Skeletal muscle cell (primary cell): ENCODE results near the gene MAZ.
"Not testable (repeated sequence)": the region's sequence is repeated elsewhere in the genome, so short reads cannot be mapped to it uniquely, and the experiment has no call there.

Source experiments
- DNase-seq: peaks from one replicate; pipeline ENCODE4 v3.0.0-alpha.2; 2010; ENCODE audit warnings: low read depth
- H3K4me3 ChIP-seq: 2 replicates; pipeline ENCODE4 v1.5.1; 2011; ENCODE audit warnings: low read depth, mild to moderate bottlenecking, control low read depth, low read length, moderate library complexity

Gene MAZ

DNA sequence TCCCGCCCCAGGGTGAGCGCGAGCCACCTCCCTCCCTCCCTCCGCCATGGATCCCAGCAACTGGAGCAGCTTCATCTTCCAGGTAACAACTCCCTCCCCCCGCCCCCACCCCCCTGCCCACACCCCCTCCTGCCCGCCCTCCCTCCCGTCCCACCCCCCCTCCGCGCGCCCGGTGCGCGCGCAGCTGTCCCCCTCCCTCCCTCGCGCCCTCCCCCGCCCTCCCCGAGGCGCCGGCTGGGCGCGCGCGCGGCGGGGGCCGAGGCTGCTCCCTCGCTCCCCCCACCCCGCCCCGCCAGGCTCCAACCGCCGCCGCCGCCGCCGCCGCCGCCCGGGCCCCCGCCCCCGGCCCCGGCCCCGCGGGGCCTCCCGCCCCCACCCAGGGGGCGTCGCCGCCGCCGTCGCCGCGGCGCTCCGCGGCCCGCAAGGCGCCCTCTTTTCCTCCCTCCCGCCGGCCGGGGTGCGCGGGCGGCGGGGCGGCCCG is at the start of gene MAZ:
TSS of gene MAZ (plus strand) at position 431 of the 481 bp plus-strand sequence. CDS start 173 bp downstream, outside the sequence.
- H3K4me3 ChIP-seq = peak within 1 kb of the TSS; percentile 72
- peak; percentile 81 for DNase-seq

DNA sequence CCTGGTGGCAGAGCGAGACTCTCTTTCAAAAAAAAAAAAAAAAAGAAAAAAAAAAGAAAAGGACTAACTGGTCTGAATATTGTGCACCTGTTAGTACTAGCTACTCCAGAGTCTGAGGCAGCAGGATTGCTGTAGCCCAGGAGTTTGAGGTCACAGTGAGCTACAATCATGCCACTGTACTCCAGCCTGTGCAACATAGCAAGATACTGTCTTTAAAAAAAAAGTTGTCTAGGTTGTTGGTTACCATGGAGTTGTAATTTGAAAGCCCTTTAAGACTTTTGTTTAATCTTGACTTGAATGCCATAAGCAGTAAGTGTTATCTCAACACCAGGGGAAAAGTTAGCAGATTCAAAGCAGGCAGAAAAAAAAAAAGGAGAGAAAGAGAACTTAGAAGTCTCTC is 49.7 kb upstream of the MAZ start:
- DNase-seq = no peak
- no peak overlapping the region for H3K4me3 ChIP-seq

GRCh38 chr16:29757086-29757485 is 49.2 kb upstream of the MAZ start:
- not testable (repeated sequence) for H3K4me3 ChIP-seq, DNase-seq

DNA sequence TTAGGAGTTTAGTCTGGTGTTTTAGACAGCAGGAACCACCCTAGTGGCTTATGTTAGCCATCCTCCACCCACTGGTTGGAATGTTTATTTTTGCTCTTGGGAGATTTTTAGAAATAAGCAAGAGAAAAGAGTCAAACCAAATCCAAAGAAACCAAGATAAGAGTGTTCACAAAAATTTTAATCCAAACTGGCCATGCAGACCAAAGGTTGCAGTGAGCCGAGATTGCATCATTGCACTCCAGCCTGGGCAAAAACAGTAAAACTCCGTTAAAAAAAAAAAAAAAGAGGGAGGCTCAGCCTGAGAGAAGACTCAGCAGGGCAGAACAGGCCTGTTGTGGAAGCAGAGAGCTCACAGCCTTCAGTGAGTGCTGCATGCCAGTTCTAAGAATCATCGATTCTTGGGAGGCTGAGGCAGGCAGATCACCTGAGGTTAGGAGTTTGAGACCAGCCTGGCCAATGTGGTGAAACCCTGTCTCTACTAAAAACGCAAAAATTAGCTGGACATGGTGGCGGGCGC is 48.3 kb upstream of the MAZ start:
- H3K4me3 ChIP-seq = no peak overlapping the region

GRCh38 chr16:29760567-29761279 is 45.6 kb upstream of the MAZ start:
- H3K4me3 ChIP-seq = no peak overlapping the region
- DNase-seq = no peak

More for the DNA sequence above, 48.3 kb upstream of the MAZ start:
- DNase-seq = peak; percentile 19

- not testable (repeated sequence) for H3K4me3 ChIP-seq
Measured at GRCh38 chr16:29761280-29761651, 45.1 kb upstream of the MAZ start.

DNA sequence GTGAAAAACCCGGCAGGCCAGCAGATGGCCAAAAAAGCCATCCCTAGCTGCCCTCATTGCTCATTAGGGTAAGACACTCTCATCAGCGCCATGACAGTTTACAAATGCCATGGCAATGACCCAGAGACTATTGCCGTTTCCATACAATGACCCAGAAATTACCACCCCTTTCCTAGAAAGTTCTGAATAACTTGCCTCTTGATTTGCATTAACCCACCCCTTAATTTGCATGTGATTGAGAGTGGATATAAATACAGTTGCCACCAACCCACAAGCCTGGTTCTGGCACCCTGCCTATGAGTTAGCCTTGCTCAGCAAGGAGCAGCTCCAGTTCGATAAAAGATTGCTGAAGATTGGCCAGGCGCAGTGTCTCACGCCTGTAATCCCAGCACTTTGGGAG is 44.4 kb upstream of the MAZ start:
- no peak overlapping the region for H3K4me3 ChIP-seq
- no peak for DNase-seq

More at GRCh38 chr16:29761280-29761651, 45.1 kb upstream of the MAZ start:
- not testable (repeated sequence) for DNase-seq

- no peak overlapping the region for H3K4me3 ChIP-seq
- DNase-seq = no peak
Measured at GRCh38 chr16:29763326-29763725, 43.0 kb upstream of the MAZ start.

- H3K4me3 ChIP-seq = no peak overlapping the region
- no peak for DNase-seq
Measured at GRCh38 chr16:29765167-29766032, 40.9 kb upstream of the MAZ start.

GRCh38 chr16:29766571-29766970 is 39.8 kb upstream of the MAZ start:
- no peak overlapping the region for H3K4me3 ChIP-seq
- no peak for DNase-seq

DNA sequence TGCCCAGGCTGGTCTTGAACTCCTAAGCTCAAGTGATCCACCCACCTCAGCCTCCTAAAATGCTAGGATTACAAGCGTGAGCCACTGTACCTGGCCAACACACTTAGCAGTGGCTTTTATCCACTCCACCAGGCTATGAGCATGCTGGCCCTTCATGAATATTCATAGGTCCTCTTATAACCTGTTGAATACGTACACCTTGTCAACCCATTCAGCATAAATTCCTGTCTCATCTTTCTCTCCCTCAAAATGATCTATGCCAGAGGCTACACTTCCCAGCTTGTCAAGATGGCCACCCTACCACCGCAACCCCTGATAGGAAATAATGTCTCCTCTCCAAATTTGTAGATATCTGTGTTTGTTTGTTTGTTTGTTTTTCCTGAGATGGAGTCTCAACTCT is 39.3 kb upstream of the MAZ start:
- DNase-seq = no peak
- no peak overlapping the region for H3K4me3 ChIP-seq

DNA sequence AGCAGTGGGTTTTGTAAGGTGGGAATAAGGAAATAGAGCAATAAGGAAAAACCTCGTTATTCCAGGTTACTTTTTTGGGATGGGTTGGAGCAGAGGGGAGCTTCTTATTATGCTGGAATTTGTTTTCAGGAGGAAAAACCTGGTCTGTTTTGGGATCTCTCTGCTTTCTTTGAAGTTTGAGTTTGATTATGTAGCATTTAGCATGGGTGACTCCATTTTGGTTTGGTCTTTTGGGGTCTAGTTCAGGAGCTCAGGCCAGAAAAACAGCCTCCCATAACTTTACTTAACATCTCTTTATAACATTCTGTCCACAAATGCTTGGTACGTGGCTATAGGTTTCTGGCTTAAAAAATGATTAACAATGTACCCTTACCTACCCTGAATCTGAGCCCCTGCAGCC is 36.8 kb upstream of the MAZ start:
- no peak overlapping the region for H3K4me3 ChIP-seq
- DNase-seq = no peak

- no peak for DNase-seq
Measured at GRCh38 chr16:29770250-29770929, 35.9 kb upstream of the MAZ start.

GRCh38 chr16:29772330-29772729 is 34.0 kb upstream of the MAZ start:
- not testable (repeated sequence) for DNase-seq, H3K4me3 ChIP-seq

More at GRCh38 chr16:29770250-29770929, 35.9 kb upstream of the MAZ start:
- H3K4me3 ChIP-seq = no peak overlapping the region

DNA sequence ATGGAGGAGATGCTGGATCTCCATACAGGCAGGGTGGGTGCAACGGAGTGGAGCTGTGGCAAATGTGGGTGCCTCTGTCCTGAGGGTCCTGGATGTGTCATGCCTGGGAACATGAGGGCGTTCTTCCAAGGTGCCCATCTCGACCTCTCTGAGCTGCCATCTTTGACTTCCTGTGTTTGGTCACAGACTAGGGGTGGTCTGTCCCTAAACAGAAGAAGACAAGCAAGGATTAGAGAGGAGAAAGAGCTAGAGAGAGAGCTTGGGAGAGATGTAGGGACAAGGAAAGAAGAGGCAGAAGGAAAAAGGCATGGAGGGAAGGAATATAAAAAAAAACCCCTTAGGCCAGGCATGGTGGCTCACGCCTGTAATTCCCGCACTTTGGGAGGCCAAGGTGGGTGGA is 31.6 kb upstream of the MAZ start:
- no peak for DNase-seq
- no peak overlapping the region for H3K4me3 ChIP-seq

- no peak for DNase-seq
- no peak overlapping the region for H3K4me3 ChIP-seq
Measured at GRCh38 chr16:29775742-29776408, 30.5 kb upstream of the MAZ start.

DNA sequence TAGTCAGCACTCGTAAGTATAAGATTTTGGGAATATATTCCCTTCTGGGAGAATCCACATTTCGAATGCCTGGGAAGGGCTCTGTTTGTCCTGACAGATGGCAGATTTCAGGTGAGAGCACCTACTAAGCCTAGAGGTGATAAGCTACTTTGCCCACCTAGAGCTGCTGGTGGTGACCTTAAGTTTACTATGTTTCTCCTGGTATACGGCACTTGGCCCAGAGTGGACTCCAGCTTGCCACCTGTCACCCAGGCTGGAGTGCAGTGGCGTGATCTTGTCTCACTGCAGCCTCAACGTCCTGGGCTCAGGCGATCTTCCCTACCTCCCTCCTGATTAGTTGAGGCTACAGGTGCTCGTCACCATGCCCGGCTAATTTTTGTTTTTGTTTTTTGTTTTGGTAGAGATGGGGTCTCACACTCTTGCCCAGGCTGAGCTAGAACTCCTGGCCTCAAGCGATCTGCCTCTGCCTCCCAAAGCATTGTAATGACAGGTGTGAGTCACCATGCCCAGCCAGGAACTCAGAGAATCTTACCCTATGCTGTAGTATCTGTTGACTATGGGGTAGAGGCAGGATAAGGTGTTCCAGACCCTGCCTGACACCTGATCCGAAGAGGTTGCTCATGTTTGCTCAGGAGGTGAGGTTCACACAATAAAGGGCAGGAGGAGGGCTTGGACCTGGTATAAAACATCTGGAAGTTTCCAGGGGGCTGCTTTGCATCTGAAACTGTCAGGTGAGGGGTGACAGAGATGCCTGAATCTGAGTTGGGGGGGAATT is 28.6 kb upstream of the MAZ start, which contains the start of gene ZG16:
TSS of gene ZG16 (plus strand) at position 681 of the 775 bp plus-strand sequence. CDS start 1,011 bp downstream, outside the sequence.
- no peak for DNase-seq

DNA sequence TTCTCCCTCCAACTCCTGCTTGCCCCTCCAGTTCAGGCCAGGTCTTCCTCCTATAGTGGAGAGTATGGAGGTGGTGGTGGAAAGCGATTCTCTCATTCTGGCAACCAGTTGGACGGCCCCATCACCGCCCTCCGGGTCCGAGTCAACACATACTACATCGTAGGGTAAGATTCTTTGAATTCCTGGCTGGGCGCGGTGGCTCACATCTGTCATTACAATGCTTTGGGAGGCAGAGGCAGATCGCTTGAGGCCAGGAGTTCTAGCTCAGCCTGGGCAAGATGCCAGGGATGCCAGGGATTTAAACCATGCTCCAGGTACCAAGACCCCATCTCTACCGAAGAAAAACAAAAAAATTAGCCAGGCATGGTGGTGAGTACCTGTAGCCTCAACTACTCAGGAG is 26.9 kb upstream of the MAZ start:
- DNase-seq = no peak
- no peak overlapping the region for H3K4me3 ChIP-seq

More for the DNA sequence above, 28.6 kb upstream of the MAZ start, which contains the start of gene ZG16:
- H3K4me3 ChIP-seq = no peak within 1 kb of the TSS
